Measurements from ENCODE around the gene TIMM10B. TPM values are rescaled to one million over a fixed set of nuclear protein-coding genes. Genes with fewer than 3 reads are reported as not detected.
A peak's percentile ranks its signal among the peaks of the same experiment; 100 is the strongest.

Gene TIMM10B
- polyA plus RNA-seq, 1 donor from 2014 or later: 24.9 TPM

DNA sequence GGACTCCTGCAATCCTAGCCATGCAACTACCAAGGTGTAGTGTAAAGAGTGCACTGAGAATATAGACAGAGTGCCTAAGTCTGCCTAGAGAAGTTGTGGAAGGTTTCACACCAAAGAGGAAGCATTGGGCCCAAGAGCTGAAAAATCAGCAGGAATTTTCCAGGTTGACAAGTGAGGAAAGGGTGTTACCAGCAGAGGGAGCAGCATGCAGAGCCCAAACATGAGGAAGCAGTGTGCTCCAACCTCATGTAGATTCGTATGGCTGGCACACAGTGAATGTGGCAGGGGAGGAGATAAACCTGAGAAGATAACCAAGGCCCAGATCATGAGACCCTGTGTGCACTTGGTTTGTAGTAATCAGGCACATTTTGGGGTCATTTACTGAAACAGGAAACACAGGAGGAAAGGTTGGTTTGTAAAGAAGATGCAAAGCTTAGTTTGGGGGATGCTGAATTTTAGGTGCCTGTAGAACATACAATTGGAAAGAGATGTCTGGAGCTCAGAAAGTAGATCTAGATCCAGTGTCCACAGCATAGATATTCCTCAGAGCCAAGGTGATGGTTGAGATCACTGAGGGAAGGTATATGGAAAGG is 42.2 kb upstream of the TIMM10B start:
- no peaks in the 10 kb centered on the region for H3K36me3 ChIP-seq (ENCODE audit: insufficient read depth, low read length)
- H3K79me2 ChIP-seq (replicated peaks; ENCODE audit: insufficient read depth, low read length): no peaks in the 10 kb centered on the region
- H3K4me3 ChIP-seq (ENCODE audit: low read length): no peak overlapping the region
- no peak overlapping the region for H3K4me2 ChIP-seq (ENCODE audit: low read length)
- H2AFZ ChIP-seq (ENCODE audit: low read depth, low read length): no peak overlapping the region
- H4K20me1 ChIP-seq (ENCODE audit: insufficient read depth): no peaks in the 10 kb centered on the region
- no peaks in the 10 kb centered on the region for H3K9me2 ChIP-seq (ENCODE audit: insufficient read depth, low read length)
- no peaks in the 10 kb centered on the region for H3K27me3 ChIP-seq (ENCODE audit: insufficient read depth, low read depth, low read length)
- no peaks in the 10 kb centered on the region for H3K9me3 ChIP-seq (ENCODE audit: low read length)
- H3F3A ChIP-seq (ENCODE audit: insufficient read depth, low read length, poor library complexity, severe bottlenecking): no peaks in the 10 kb centered on the region
- H3K9ac ChIP-seq (ENCODE audit: low read length): no peak overlapping the region
- TF ChIP-seq SMC3 (conservative IDR thresholded peaks at IDR 0.05; ENCODE audit: poor library complexity) (peak; percentile 44), MXI1 (conservative IDR thresholded peaks at IDR 0.05; ENCODE audit: poor library complexity, severe bottlenecking) (peak; percentile 26), EP300 (conservative IDR thresholded peaks at IDR 0.05; ENCODE audit: poor library complexity, severe bottlenecking) (no peak), POLR2AphosphoS5 (IDR thresholded peaks at IDR 0.05) (no peak), EZH2 (IDR thresholded peaks at IDR 0.05; ENCODE audit: borderline replicate concordance, insufficient read depth, low read length, poor library complexity, severe bottlenecking) (no peak), RAD21 (conservative IDR thresholded peaks at IDR 0.05) (peak; percentile 36)
- TF ChIP-seq, protein P1, sequence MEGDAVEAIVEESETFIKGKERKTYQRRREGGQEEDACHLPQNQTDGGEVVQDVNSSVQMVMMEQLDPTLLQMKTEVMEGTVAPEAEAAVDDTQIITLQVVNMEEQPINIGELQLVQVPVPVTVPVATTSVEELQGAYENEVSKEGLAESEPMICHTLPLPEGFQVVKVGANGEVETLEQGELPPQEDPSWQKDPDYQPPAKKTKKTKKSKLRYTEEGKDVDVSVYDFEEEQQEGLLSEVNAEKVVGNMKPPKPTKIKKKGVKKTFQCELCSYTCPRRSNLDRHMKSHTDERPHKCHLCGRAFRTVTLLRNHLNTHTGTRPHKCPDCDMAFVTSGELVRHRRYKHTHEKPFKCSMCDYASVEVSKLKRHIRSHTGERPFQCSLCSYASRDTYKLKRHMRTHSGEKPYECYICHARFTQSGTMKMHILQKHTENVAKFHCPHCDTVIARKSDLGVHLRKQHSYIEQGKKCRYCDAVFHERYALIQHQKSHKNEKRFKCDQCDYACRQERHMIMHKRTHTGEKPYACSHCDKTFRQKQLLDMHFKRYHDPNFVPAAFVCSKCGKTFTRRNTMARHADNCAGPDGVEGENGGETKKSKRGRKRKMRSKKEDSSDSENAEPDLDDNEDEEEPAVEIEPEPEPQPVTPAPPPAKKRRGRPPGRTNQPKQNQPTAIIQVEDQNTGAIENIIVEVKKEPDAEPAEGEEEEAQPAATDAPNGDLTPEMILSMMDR (IDR thresholded peaks at IDR 0.05; ENCODE audit: poor library complexity, severe bottlenecking): peak; percentile 56
- TF ChIP-seq, protein P2, sequence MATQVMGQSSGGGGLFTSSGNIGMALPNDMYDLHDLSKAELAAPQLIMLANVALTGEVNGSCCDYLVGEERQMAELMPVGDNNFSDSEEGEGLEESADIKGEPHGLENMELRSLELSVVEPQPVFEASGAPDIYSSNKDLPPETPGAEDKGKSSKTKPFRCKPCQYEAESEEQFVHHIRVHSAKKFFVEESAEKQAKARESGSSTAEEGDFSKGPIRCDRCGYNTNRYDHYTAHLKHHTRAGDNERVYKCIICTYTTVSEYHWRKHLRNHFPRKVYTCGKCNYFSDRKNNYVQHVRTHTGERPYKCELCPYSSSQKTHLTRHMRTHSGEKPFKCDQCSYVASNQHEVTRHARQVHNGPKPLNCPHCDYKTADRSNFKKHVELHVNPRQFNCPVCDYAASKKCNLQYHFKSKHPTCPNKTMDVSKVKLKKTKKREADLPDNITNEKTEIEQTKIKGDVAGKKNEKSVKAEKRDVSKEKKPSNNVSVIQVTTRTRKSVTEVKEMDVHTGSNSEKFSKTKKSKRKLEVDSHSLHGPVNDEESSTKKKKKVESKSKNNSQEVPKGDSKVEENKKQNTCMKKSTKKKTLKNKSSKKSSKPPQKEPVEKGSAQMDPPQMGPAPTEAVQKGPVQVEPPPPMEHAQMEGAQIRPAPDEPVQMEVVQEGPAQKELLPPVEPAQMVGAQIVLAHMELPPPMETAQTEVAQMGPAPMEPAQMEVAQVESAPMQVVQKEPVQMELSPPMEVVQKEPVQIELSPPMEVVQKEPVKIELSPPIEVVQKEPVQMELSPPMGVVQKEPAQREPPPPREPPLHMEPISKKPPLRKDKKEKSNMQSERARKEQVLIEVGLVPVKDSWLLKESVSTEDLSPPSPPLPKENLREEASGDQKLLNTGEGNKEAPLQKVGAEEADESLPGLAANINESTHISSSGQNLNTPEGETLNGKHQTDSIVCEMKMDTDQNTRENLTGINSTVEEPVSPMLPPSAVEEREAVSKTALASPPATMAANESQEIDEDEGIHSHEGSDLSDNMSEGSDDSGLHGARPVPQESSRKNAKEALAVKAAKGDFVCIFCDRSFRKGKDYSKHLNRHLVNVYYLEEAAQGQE (IDR thresholded peaks at IDR 0.05; ENCODE audit: borderline replicate concordance): no peak
- H3K27ac ChIP-seq (ENCODE audit: low read length): no peak overlapping the region

DNA sequence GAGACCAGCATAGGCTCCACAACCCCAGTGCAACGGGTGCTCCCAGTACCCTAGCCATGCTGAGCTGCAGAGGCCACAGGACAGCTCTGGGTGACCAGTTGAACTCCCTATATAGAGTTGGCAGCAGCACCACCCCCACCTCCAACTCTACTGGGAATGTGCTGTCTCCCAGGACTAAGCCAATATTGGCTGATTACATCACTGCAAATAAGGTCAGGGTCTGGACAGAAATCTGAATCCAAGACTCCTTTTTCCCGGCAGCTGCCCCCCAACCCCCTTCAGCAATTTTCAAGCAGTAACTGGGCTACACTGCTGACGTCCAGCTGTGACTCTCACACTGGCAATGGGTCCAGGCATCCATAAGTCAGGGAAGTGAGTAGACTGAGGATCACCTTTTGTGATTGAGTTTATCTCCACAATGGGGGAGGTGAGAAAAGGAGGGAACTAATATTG is 40.4 kb upstream of the TIMM10B start, which contains the start of gene HPX:
Gene HPX, minus strand, starts transcription at position 82 of the 453 bp plus-strand sequence. Its CDS starts 24 bp downstream, at position 58.
- Histone ChIP-seq H3K36me3 (ENCODE audit: insufficient read depth, low read length) (no peaks in the 10 kb centered on the region), H3K27me3 (ENCODE audit: insufficient read depth, low read depth, low read length) (no peaks in the 10 kb centered on the region), H3K79me2 (replicated peaks; ENCODE audit: insufficient read depth, low read length) (no peaks in the 10 kb centered on the region), H3F3A (ENCODE audit: insufficient read depth, low read length, poor library complexity, severe bottlenecking) (no peaks in the 10 kb centered on the region), H2AFZ (ENCODE audit: low read depth, low read length) (no peak within 1 kb of the TSS), H3K4me3 (ENCODE audit: low read length) (no peak within 1 kb of the TSS), H3K27ac (ENCODE audit: low read length) (no peak within 1 kb of the TSS), H3K4me2 (ENCODE audit: low read length) (no peak within 1 kb of the TSS), H3K9ac (ENCODE audit: low read length) (no peak within 1 kb of the TSS), H4K20me1 (ENCODE audit: insufficient read depth) (no peaks in the 10 kb centered on the region), H3K9me2 (ENCODE audit: insufficient read depth, low read length) (no peaks in the 10 kb centered on the region), H3K9me3 (ENCODE audit: low read length) (no peaks in the 10 kb centered on the region)
- TF ChIP-seq SMC3 (conservative IDR thresholded peaks at IDR 0.05; ENCODE audit: poor library complexity): no peak
- TF ChIP-seq, protein P1 (IDR thresholded peaks at IDR 0.05; ENCODE audit: poor library complexity, severe bottlenecking): no peak
- TF ChIP-seq TAF1 (IDR thresholded peaks at IDR 0.05; ENCODE audit: low read depth): no peak
- no peak for TF ChIP-seq EZH2 (IDR thresholded peaks at IDR 0.05; ENCODE audit: borderline replicate concordance, insufficient read depth, low read length, poor library complexity, severe bottlenecking)
- no peak for TF ChIP-seq EP300 (conservative IDR thresholded peaks at IDR 0.05; ENCODE audit: poor library complexity, severe bottlenecking)
- no peak for TF ChIP-seq RAD21 (conservative IDR thresholded peaks at IDR 0.05)
- no peak for TF ChIP-seq MXI1 (conservative IDR thresholded peaks at IDR 0.05; ENCODE audit: poor library complexity, severe bottlenecking)
- TF ChIP-seq, protein P2 (IDR thresholded peaks at IDR 0.05; ENCODE audit: borderline replicate concordance): no peak
- no peak for TF ChIP-seq POLR2AphosphoS5 (IDR thresholded peaks at IDR 0.05)

All from neural cell (in vitro differentiated cells).